SKM-1 (cell line): ENCODE results near the gene FGGY.

ENCODE experiments used
- DNase-seq: peaks from one replicate; lab custom pipeline; 2025; ENCODE audit not compliant: unreplicated experiment; lab: John Stamatoyannopoulos, UW

FGGY gene

GRCh38 chr1:59671066-59671952 is 374.4 kb downstream of the FGGY start:
- no peak for DNase-seq

- DNase-seq = no peak
These were observed 375.0 kb downstream of the FGGY start for GRCh38 chr1:59671953-59672305.

GRCh38 chr1:59672851-59673572 is 376.1 kb downstream of the FGGY start:
- no peak for DNase-seq

GRCh38 chr1:59673573-59674450 is 376.9 kb downstream of the FGGY start:
- no peak for DNase-seq

GRCh38 chr1:59674595-59674994 is 377.7 kb downstream of the FGGY start:
- DNase-seq = peak; percentile 81

- no peak for DNase-seq
These were observed 379.0 kb downstream of the FGGY start for GRCh38 chr1:59675936-59676335.

- DNase-seq = no peak
These were observed 381.1 kb downstream of the FGGY start for GRCh38 chr1:59678040-59678439.

- DNase-seq = no peak
These were observed 381.8 kb downstream of the FGGY start for GRCh38 chr1:59678493-59679228.

GRCh38 chr1:59680044-59680443 is 383.1 kb downstream of the FGGY start:
- DNase-seq = no peak

- no peak for DNase-seq
These were observed 385.6 kb downstream of the FGGY start for GRCh38 chr1:59682396-59683080.

GRCh38 chr1:59683197-59683596 is 386.3 kb downstream of the FGGY start:
- DNase-seq = no peak

- no peak for DNase-seq
These were observed 387.8 kb downstream of the FGGY start for GRCh38 chr1:59684698-59685097.

GRCh38 chr1:59685101-59685500 is 388.2 kb downstream of the FGGY start:
- no peak for DNase-seq

- no peak for DNase-seq
These were observed 388.8 kb downstream of the FGGY start for GRCh38 chr1:59685666-59686065.

- no peak for DNase-seq
These were observed 389.3 kb downstream of the FGGY start for GRCh38 chr1:59686170-59686569.

GRCh38 chr1:59686574-59686973 is 389.7 kb downstream of the FGGY start:
- DNase-seq = no peak

GRCh38 chr1:59687081-59687480 is 390.2 kb downstream of the FGGY start:
- no peak for DNase-seq

- peak; percentile 47 for DNase-seq
These were observed 392.1 kb downstream of the FGGY start for GRCh38 chr1:59688976-59689375.

GRCh38 chr1:59689730-59690129 is 392.8 kb downstream of the FGGY start:
- no peak for DNase-seq
